H9 (cell line): ENCODE measurements around the gene PERM1. TPM values are rescaled to one million over a fixed set of nuclear protein-coding genes. Genes with fewer than 3 reads are reported as not detected.

ENCODE experiments used
- DNase-seq: peaks from one replicate; pipeline ENCODE4 v3.0.0-alpha.2; 2017
- H2AFZ ChIP-seq: one replicate; pipeline ENCODE4 v1.6.1; 2013; ENCODE audit warnings: mild to moderate bottlenecking, low read length, control low read depth, moderate library complexity
- H2AK5ac ChIP-seq: 2 replicates; pipeline ENCODE4 v1.6.1; 2013; ENCODE audit warnings: low read length, control low read depth, mixed read lengths; ENCODE audit not compliant: insufficient read length
- H2BK120ac ChIP-seq: one replicate; pipeline ENCODE4 v1.6.1; 2013; ENCODE audit warnings: low read depth, mild to moderate bottlenecking, low read length, control low read depth, inconsistent platforms; ENCODE audit not compliant: poor library complexity, severe bottlenecking
- H2BK12ac ChIP-seq: 2 replicates; pipeline ENCODE4 v1.6.1; 2013; ENCODE audit warnings: low read length, control low read depth, mixed read lengths, low read depth; ENCODE audit not compliant: insufficient read length
- H2BK15ac ChIP-seq: 2 replicates; pipeline ENCODE4 v1.6.1; 2013; ENCODE audit warnings: low read depth, low read length, control low read depth
- H2BK20ac ChIP-seq: one replicate; pipeline ENCODE4 v1.6.1; 2013; ENCODE audit warnings: low read depth, mild to moderate bottlenecking, low read length, control low read depth, inconsistent platforms; ENCODE audit not compliant: poor library complexity, severe bottlenecking
- H2BK5ac ChIP-seq: 2 replicates; pipeline ENCODE4 v1.6.1; 2013; ENCODE audit warnings: low read length, control low read depth, mixed read lengths; ENCODE audit not compliant: insufficient read length
- H3K14ac ChIP-seq: 2 replicates; pipeline ENCODE4 v1.6.1; 2013; ENCODE audit warnings: low read length, control low read depth; ENCODE audit not compliant: insufficient read depth
- H3K18ac ChIP-seq: 2 replicates; pipeline ENCODE4 v1.6.1; 2013; ENCODE audit warnings: low read depth, mild to moderate bottlenecking, mixed read lengths, low read length, control low read depth; ENCODE audit not compliant: insufficient read length
- H3K23ac ChIP-seq: 2 replicates; pipeline ENCODE4 v1.6.1; 2013; ENCODE audit warnings: low read length, control low read depth, mixed read lengths, low read depth; ENCODE audit not compliant: insufficient read length
- H3K23me2 ChIP-seq: 2 replicates; pipeline ENCODE4 v1.6.1; 2013; ENCODE audit warnings: low read depth, mild to moderate bottlenecking, mixed read lengths, low read length, control low read depth; ENCODE audit not compliant: insufficient read length, poor library complexity, severe bottlenecking
- H3K27ac ChIP-seq: 2 replicates; pipeline ENCODE4 v1.5.1; 2013; ENCODE audit warnings: low read length, control low read depth, mixed read lengths, low read depth; ENCODE audit not compliant: insufficient read length
- H3K27me3 ChIP-seq: 2 replicates; pipeline ENCODE4 v1.6.1; 2013; ENCODE audit warnings: low read length, control low read depth, inconsistent platforms; ENCODE audit not compliant: insufficient read depth
- H3K4ac ChIP-seq: 2 replicates; pipeline ENCODE4 v1.6.1; 2013; ENCODE audit warnings: low read depth, mild to moderate bottlenecking, control low read depth, inconsistent platforms, low read length, moderate library complexity
- H3K4me1 ChIP-seq: 2 replicates; pipeline ENCODE4 v1.6.1; 2013; ENCODE audit warnings: low read length, control low read depth, inconsistent platforms; ENCODE audit not compliant: insufficient read depth
- H3K4me2 ChIP-seq: 2 replicates; pipeline ENCODE4 v1.6.1; 2013; ENCODE audit warnings: low read length, control low read depth, mixed read lengths; ENCODE audit not compliant: insufficient read length, insufficient read depth
- H3K56ac ChIP-seq: 2 replicates; pipeline ENCODE4 v1.6.1; 2013; ENCODE audit warnings: low read depth, mild to moderate bottlenecking, mixed read lengths, low read length, control low read depth; ENCODE audit not compliant: insufficient read length
- H3K79me1 ChIP-seq: 2 replicates; pipeline ENCODE4 v1.6.1; 2013; ENCODE audit warnings: low read depth, mild to moderate bottlenecking, moderate library complexity, low read length, control low read depth, inconsistent platforms; ENCODE audit not compliant: insufficient read depth, poor library complexity, severe bottlenecking
- H3K79me2 ChIP-seq: 2 replicates; pipeline ENCODE4 v1.6.1; 2013; ENCODE audit warnings: low read length, control low read depth, inconsistent platforms; ENCODE audit not compliant: insufficient read depth
- H3K9ac ChIP-seq: 2 replicates; pipeline ENCODE4 v1.6.1; 2013; ENCODE audit warnings: low read length, control low read depth, mixed read lengths; ENCODE audit not compliant: insufficient read length; ENCODE audit errors: extremely low read depth
- H3K9me3 ChIP-seq: one replicate; pipeline ENCODE4 v1.6.1; 2013; ENCODE audit warnings: low read depth, low read length, inconsistent platforms; ENCODE audit not compliant: control insufficient read depth
- H3T11ph ChIP-seq: one replicate; pipeline ENCODE4 v1.6.1; 2013; ENCODE audit warnings: mild to moderate bottlenecking, low read length, control low read depth, inconsistent platforms
- H4K20me1 ChIP-seq: one replicate; pipeline ENCODE4 v1.6.1; 2013; ENCODE audit not compliant: control insufficient read depth, insufficient read length, insufficient read depth
- H4K5ac ChIP-seq: 2 replicates; pipeline ENCODE4 v1.6.1; 2013; ENCODE audit warnings: low read depth, mild to moderate bottlenecking, mixed read lengths, low read length, control low read depth; ENCODE audit not compliant: insufficient read length
- H4K8ac ChIP-seq: replicated peaks from 2 replicates; pipeline ENCODE4 v1.6.1; 2013; ENCODE audit warnings: low read length, control low read depth, mixed read lengths, low read depth; ENCODE audit not compliant: insufficient read length
- H4K91ac ChIP-seq: 2 replicates; pipeline ENCODE4 v1.6.1; 2013; ENCODE audit warnings: low read depth, mild to moderate bottlenecking, moderate library complexity, mixed read lengths, low read length, control low read depth; ENCODE audit not compliant: insufficient read length
- H3K27ac Mint-ChIP-seq, 3 experiments: 2 replicates in 2 of 3; 3 replicates in 1 of 3; pipeline ENCODE4 v1.8.0; 2020 to 2021; ENCODE audit warnings: mixed read lengths in 3 of 3, mild to moderate bottlenecking in 1 of 3, moderate library complexity in 1 of 3
- H3K27me3 Mint-ChIP-seq: 2 replicates; pipeline ENCODE4 v1.8.0; 2021; ENCODE audit warnings: low read depth, mild to moderate bottlenecking, moderate library complexity, mixed read lengths
- H3K36me3 Mint-ChIP-seq, 3 experiments: 2 replicates in 2 of 3; 3 replicates in 1 of 3; pipeline ENCODE4 v1.8.0; 2020 to 2021; ENCODE audit warnings: low read depth in 3 of 3, mixed read lengths in 3 of 3; ENCODE audit not compliant: insufficient read depth in 1 of 3
- H3K4me1 Mint-ChIP-seq, 2 experiments: 2 replicates each; pipeline ENCODE4 v1.8.0; 2020; ENCODE audit warnings: mixed read lengths in 2 of 2
- H3K4me3 Mint-ChIP-seq, 2 experiments: 2 replicates in 1 of 2; 3 replicates in 1 of 2; pipeline ENCODE4 v1.8.0; 2020 to 2021; ENCODE audit warnings: mild to moderate bottlenecking in 2 of 2, mixed read lengths in 2 of 2, moderate library complexity in 1 of 2
- H3K9me3 Mint-ChIP-seq, 2 experiments: 2 replicates in 1 of 2; 3 replicates in 1 of 2; pipeline ENCODE4 v1.8.0; 2020; ENCODE audit warnings: mild to moderate bottlenecking in 2 of 2, mixed read lengths in 2 of 2, moderate library complexity in 1 of 2
- CTCF ChIP-seq: fragments of 200-600 bp; sonication (generic); conservative IDR thresholded peaks from 3 replicates; pipeline ENCODE4 v1.8.0; 2021; ENCODE audit warnings: antibody characterized with exemption, mild to moderate bottlenecking
- WGBS: extraction: QIAGEN DNeasy Blood & Tissue Kit; methylation state at CpG from one replicate; pipeline ENCODE4 v1.1.7; 2013; ENCODE audit warnings: missing lambda C conversion rate, low lambda C conversion rate, mixed read lengths; ENCODE audit not compliant: insufficient read length; ENCODE audit errors: extremely low coverage; 5-methylcytosine and 5-hydroxymethylcytosine counted together
- total RNA-seq: library from RNA; stranded (reverse); gene quantifications from 2 replicates; pipeline ENCODE4 v1.2.1, GENCODE V29; 2021

Gene PERM1
- total RNA-seq, 1 experiment from 2014 or later = not detected

- Histone ChIP-seq H2BK20ac (no peak overlapping the region), H2AK5ac (no peak overlapping the region), H3K18ac (no peak overlapping the region), H4K91ac (no peak overlapping the region), H3T11ph (no peak overlapping the region), H2AFZ (no peak overlapping the region), H3K23me2 (no peaks in the 10 kb centered on the region), H3K27me3 (peaks cover 2% of the 10 kb centered on the region; the same call in 1 of the 2 replicates), H3K4me1 (no peaks in the 10 kb centered on the region), H3K4ac (no peak overlapping the region), H3K23ac (no peak overlapping the region), H3K56ac (no peak overlapping the region), H2BK15ac (no peak overlapping the region), H3K9me3 (no peaks in the 10 kb centered on the region), H3K14ac (no peak overlapping the region), H2BK5ac (no peak overlapping the region), H2BK12ac (no peak overlapping the region), H4K20me1 (no peaks in the 10 kb centered on the region), H3K79me1 (no peaks in the 10 kb centered on the region), H3K4me2 (no peak overlapping the region), H3K27ac (no peak overlapping the region), H3K79me2 (no peaks in the 10 kb centered on the region), H4K5ac (no peak overlapping the region), H2BK120ac (no peak overlapping the region), H4K8ac (no peak overlapping the region), H3K9ac (no peak overlapping the region)
- TF ChIP-seq CTCF = no peak
- no peak overlapping the region for H3K4me3 Mint-ChIP-seq
- H3K27ac Mint-ChIP-seq = no peak overlapping the region
- no peak for DNase-seq
- peaks cover 5 to 9% of the 10 kb centered on the region in 2 experiments; a peak in 3 of 4 replicates for H3K4me1 Mint-ChIP-seq
- WGBS = no CpG with 5 or more reads among the region's 9 CpGs
- peaks cover 0 to 6% (median 4%) of the 10 kb centered on the region in 3 experiments; a peak in 4 of 7 replicates for H3K36me3 Mint-ChIP-seq
- peaks cover 4 to 6% of the 10 kb centered on the region in 2 experiments for H3K9me3 Mint-ChIP-seq
- H3K27me3 Mint-ChIP-seq = peaks cover 65% of the 10 kb centered on the region
Measured at GRCh38 chr1:979744-980072, 2.2 kb downstream of the PERM1 start.
